ENCODE measurements around the gene EDEM2. TPM values are rescaled to one million over a fixed set of nuclear protein-coding genes. Genes with fewer than 3 reads are reported as not detected.

EDEM2 gene
- total and polyA plus RNA-seq, 2 donors (not counting 1 experiment from before 2014, with no cell fraction given) = 28.1 to 30.4 TPM

- H3K9me3 Mint-ChIP-seq (ENCODE audit: insufficient read depth) = no peaks in the 10 kb centered on the region
- no peak overlapping the region for H3K27ac Mint-ChIP-seq
- no peak overlapping the region for H3K4me3 ChIP-seq (ENCODE audit: control extremely low read depth in 1 of 5, extremely low read depth in 1 of 5, insufficient read depth in 1 of 5, low read depth in 2 of 5, low read length in 4 of 5)
- H3K36me3 ChIP-seq (replicated peaks in 1 of 2; ENCODE audit: control extremely low read depth in 1 of 2, control insufficient read depth in 1 of 2, extremely low read depth in 1 of 2, insufficient read depth in 2 of 2, low read length in 1 of 2) = peaks cover 3 to 70% of the 10 kb centered on the region in 2 experiments
- intact Hi-C loops (cut with micrococcal nuclease) = no loop called here
- H3K4me1 ChIP-seq (ENCODE audit: control insufficient read depth in 2 of 2, insufficient read depth in 2 of 2, low read length in 2 of 2) = no peaks in the 10 kb centered on the region
- 100% methylated on average over 1 of the region's 1 CpG for WGBS (ENCODE audit: insufficient coverage)
- no peak overlapping the region for H3K9ac ChIP-seq (ENCODE audit: low read length)
- H2AFZ ChIP-seq (ENCODE audit: insufficient read depth, low read depth, low read length, poor library complexity, severe bottlenecking) = no peak overlapping the region
- no peak overlapping the region for H3K4me2 ChIP-seq (replicated peaks; ENCODE audit: low read depth, low read length, poor library complexity, severe bottlenecking)
- ChIA-PET POLR2A (no interaction called here), CTCF (no interaction called here)
- H3K27me3 ChIP-seq (replicated peaks in 1 of 4; ENCODE audit: control extremely low read depth in 1 of 4, control insufficient read depth in 3 of 4, insufficient read depth in 4 of 4, low read length in 3 of 4) = no peaks in the 10 kb centered on the region
- H3K27me3 Mint-ChIP-seq = no peaks in the 10 kb centered on the region
- H3K27ac ChIP-seq (ENCODE audit: low read length in 2 of 2) = no peak overlapping the region
- no peaks in the 10 kb centered on the region for H3K9me3 ChIP-seq (ENCODE audit: control extremely low read depth in 1 of 3, control insufficient read depth in 2 of 3, insufficient read depth in 1 of 3, low read length in 2 of 3)
- H4K20me1 ChIP-seq (ENCODE audit: control insufficient read depth, insufficient read depth, low read length, poor library complexity, severe bottlenecking) = no peaks in the 10 kb centered on the region
- H3K4me1 Mint-ChIP-seq = no peaks in the 10 kb centered on the region
- H3K4me3 Mint-ChIP-seq = no peak overlapping the region
- no peaks in the 10 kb centered on the region for H3K79me2 ChIP-seq (ENCODE audit: control insufficient read depth, insufficient read depth, low read length)
- DNase-seq = no peak
- ATAC-seq (ENCODE audit: low read depth) = no peak
- TF ChIP-seq EZH2 (IDR thresholded peaks at IDR 0.05; ENCODE audit: borderline replicate concordance, insufficient read depth, low read depth, low read length, poor library complexity, severe bottlenecking) (no peak), CTCF (IDR thresholded peaks at IDR 0.05) (no peak)
Observed at GRCh38 chr20:35117629-35118028, 29.5 kb downstream of the EDEM2 start.

GRCh38 chr20:35117196-35117595 lies 29.9 kb downstream of the EDEM2 start:
- Histone ChIP-seq H3K9me3 (ENCODE audit: control extremely low read depth in 1 of 3, control insufficient read depth in 2 of 3, insufficient read depth in 1 of 3, low read length in 2 of 3) (no peaks in the 10 kb centered on the region), H4K20me1 (ENCODE audit: control insufficient read depth, insufficient read depth, low read length, poor library complexity, severe bottlenecking) (no peaks in the 10 kb centered on the region), H3K4me1 (ENCODE audit: control insufficient read depth in 2 of 2, insufficient read depth in 2 of 2, low read length in 2 of 2) (no peaks in the 10 kb centered on the region), H3K9ac (ENCODE audit: low read length) (no peak overlapping the region), H3K4me2 (replicated peaks; ENCODE audit: low read depth, low read length, poor library complexity, severe bottlenecking) (no peak overlapping the region), H3K36me3 (replicated peaks in 1 of 2; ENCODE audit: control extremely low read depth in 1 of 2, control insufficient read depth in 1 of 2, extremely low read depth in 1 of 2, insufficient read depth in 2 of 2, low read length in 1 of 2) (peaks cover 3 to 67% of the 10 kb centered on the region in 2 experiments), H2AFZ (ENCODE audit: insufficient read depth, low read depth, low read length, poor library complexity, severe bottlenecking) (no peak overlapping the region), H3K4me3 (ENCODE audit: control extremely low read depth in 1 of 5, extremely low read depth in 1 of 5, insufficient read depth in 1 of 5, low read depth in 2 of 5, low read length in 4 of 5) (no peak overlapping the region), H3K79me2 (ENCODE audit: control insufficient read depth, insufficient read depth, low read length) (no peaks in the 10 kb centered on the region), H3K27ac (ENCODE audit: low read length in 2 of 2) (no peak overlapping the region), H3K27me3 (replicated peaks in 1 of 4; ENCODE audit: control extremely low read depth in 1 of 4, control insufficient read depth in 3 of 4, insufficient read depth in 4 of 4, low read length in 3 of 4) (no peaks in the 10 kb centered on the region)
- Mint-ChIP-seq H3K27ac (no peak overlapping the region), H3K27me3 (no peaks in the 10 kb centered on the region), H3K4me3 (no peak overlapping the region), H3K9me3 (ENCODE audit: insufficient read depth) (no peaks in the 10 kb centered on the region), H3K4me1 (no peaks in the 10 kb centered on the region)
- TF ChIP-seq CTCF (IDR thresholded peaks at IDR 0.05) = no peak
- no peak for TF ChIP-seq EZH2 (IDR thresholded peaks at IDR 0.05; ENCODE audit: borderline replicate concordance, insufficient read depth, low read depth, low read length, poor library complexity, severe bottlenecking)
- ChIA-PET CTCF (no interaction called here), POLR2A (no interaction called here)
- intact Hi-C loops (cut with micrococcal nuclease) = no loop called here
- no peak for DNase-seq
- ATAC-seq (ENCODE audit: low read depth) = no peak
